HEK293T (cell line): ENCODE data around the gene EYA4.

ENCODE experiments used
- ARNT ChIP-seq: fragments of 450-650 bp; IDR thresholded peaks from 2 replicates; pipeline ENCODE4 v1.6.1; 2017; ENCODE audit warnings: mild to moderate bottlenecking
- BHLHE40 ChIP-seq: fragments of 450-650 bp; IDR thresholded peaks from 2 replicates; pipeline ENCODE4 v1.6.1; 2016; ENCODE audit warnings: mild to moderate bottlenecking, moderate library complexity, borderline replicate concordance
- ELF4 ChIP-seq: fragments of 450-650 bp; IDR thresholded peaks from 2 replicates; pipeline ENCODE4 v1.6.1; 2017; ENCODE audit warnings: antibody characterized with exemption
- FOXA1 ChIP-seq: fragments of 450-650 bp; IDR thresholded peaks from 2 replicates; pipeline ENCODE4 v1.6.1; 2016; ENCODE audit warnings: mild to moderate bottlenecking
- FOXK2 ChIP-seq: fragments of 450-650 bp; IDR thresholded peaks from 2 replicates; pipeline ENCODE4 v1.6.1; 2016; ENCODE audit warnings: mild to moderate bottlenecking
- HDGF ChIP-seq: fragments of 450-650 bp; IDR thresholded peaks from 2 replicates; pipeline ENCODE4 v1.6.1; 2017; ENCODE audit warnings: antibody characterized with exemption, borderline replicate concordance
- L3MBTL2 ChIP-seq: fragments of 450-650 bp; conservative IDR thresholded peaks from 2 replicates; pipeline ENCODE4 v1.6.1; 2016; ENCODE audit warnings: mild to moderate bottlenecking
- SP1 ChIP-seq: fragments of 450-650 bp; IDR thresholded peaks from 2 replicates; pipeline ENCODE4 v1.6.1; 2017
- SUZ12 ChIP-seq: fragments of 450-650 bp; IDR thresholded peaks from 2 replicates; pipeline ENCODE4 v1.6.1; 2016; ENCODE audit warnings: mild to moderate bottlenecking
- TARDBP ChIP-seq: fragments of 450-650 bp; IDR thresholded peaks from 2 replicates; pipeline ENCODE4 v1.6.1; 2016

- no peak for TF ChIP-seq L3MBTL2
- no peak for TF ChIP-seq ELF4
- no peak for TF ChIP-seq FOXA1
- no peak for TF ChIP-seq FOXK2
- TF ChIP-seq HDGF: no peak
- TF ChIP-seq ARNT: no peak
- no peak for TF ChIP-seq TARDBP
- TF ChIP-seq SP1: no peak
- TF ChIP-seq BHLHE40: no peak
- no peak for TF ChIP-seq SUZ12
These were observed 121.7 kb downstream of the EYA4 start for GRCh38 chr6:133362813-133363212.
